ENCODE measurements around the gene ARHGAP6. TPM values are rescaled to one million over a fixed set of nuclear protein-coding genes. Genes with fewer than 3 reads are reported as not detected.

Gene ARHGAP6
- total and polyA plus RNA-seq, 3 experiments from 2014 or later, result not detected

DNA sequence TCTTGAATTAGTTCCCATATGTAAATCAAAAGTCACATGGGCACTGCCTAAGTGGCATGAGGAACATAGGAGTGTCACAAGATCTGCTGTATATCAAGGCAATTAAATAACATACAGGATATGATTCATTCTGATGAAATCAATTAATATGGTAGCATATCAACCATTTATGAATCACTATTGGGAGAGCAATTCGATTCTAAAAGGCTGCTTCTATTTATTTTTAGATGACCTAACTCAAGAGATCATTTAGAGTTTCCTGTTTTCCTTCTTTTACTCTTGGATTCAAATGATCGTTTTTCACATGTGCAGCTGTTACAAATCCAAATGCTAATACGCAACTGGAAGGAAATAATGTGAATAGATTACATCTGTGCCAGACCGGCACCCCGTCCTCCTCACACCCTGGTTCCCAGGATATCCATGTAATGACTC is 472.7 kb downstream of the ARHGAP6 start:
- Mint-ChIP-seq H3K27me3 (peaks cover 0 to 8% of the 10 kb centered on the region in 2 donors), H3K36me3 (no peaks in the 10 kb centered on the region), H3K4me3 (no peak overlapping the region), H3K27ac (no peak overlapping the region), H3K4me1 (no peaks in the 10 kb centered on the region), H3K9me3 (no peaks in the 10 kb centered on the region)
- no peaks in the 10 kb centered on the region for H3K27me3 ChIP-seq (ENCODE audit: insufficient read depth, low read length, poor library complexity, severe bottlenecking)
- no peak overlapping the region for H3K27ac ChIP-seq (ENCODE audit: low read depth, low read length)
- H3K4me3 ChIP-seq (ENCODE audit: low read length), result no peak overlapping the region
- no peak for DNase-seq
- POLR2A ChIA-PET, result no interaction called here
- H3K4me1 ChIP-seq (ENCODE audit: insufficient read depth, low read length), result no peaks in the 10 kb centered on the region
- no peaks in the 10 kb centered on the region for H3K36me3 ChIP-seq (ENCODE audit: insufficient read depth, low read length)
- no peaks in the 10 kb centered on the region for H3K9me3 ChIP-seq (ENCODE audit: low read length)
- CTCF ChIA-PET, result no interaction called here

DNA sequence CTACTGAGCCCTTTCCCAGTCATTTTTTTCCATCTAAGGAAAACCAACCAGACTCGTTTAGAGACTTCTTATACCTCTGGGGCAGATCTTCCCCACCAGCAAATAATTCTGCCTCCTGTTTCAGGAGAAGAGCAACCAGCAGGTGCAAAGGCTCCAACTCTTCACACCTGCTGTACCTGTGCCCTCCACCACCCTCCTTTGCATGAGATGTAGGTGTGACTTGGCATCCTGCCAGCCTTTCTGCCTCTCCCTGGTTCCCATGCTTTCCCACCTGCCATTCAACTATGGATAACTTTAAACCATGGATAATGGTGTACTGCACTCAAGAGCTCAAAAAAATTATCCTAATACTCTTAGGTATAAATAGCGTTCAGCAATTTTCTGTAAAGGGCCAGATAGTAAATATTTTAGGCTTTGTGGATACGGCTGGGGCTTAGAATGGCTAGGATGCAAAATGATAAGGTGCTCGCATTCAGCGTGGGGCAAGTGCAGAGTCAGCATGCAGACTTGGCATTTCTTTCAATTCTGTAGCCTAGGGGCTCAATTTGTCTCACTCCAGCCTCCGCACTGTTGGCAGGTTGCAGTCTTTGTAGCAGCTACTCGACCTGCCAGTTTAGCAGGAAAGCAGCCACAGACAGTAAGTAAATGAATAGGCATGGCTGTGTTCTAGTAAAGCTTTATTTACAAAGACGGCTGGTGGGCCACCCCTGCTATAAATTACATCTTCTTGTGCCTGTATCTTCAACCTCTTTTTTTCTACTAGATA is 474.8 kb downstream of the ARHGAP6 start:
- no peak overlapping the region for H3K27ac Mint-ChIP-seq
- H3K4me3 ChIP-seq (ENCODE audit: low read length), result no peak overlapping the region
- H3K36me3 Mint-ChIP-seq, result no peaks in the 10 kb centered on the region

DNA sequence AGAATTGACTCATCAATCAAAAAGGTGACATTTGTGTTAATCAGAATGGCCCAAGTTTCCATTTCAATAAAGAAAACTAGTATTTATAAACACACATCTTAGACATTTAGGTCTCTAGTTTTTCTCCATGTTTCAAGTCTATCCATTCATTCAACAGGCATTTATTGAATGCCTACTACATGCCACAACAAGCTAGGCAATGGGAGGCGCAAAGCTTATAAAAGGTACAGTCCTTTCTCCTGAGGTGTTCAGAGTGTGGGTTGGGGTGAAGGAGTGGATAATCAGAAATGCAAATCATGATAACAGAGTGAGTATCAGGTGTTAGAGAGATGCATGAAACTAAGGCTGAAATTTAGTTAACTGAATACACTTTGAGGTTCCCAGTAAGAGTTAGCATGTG is 476.6 kb downstream of the ARHGAP6 start:
- peaks cover 0 to 5% of the 10 kb centered on the region in 2 donors for H3K27me3 Mint-ChIP-seq
- CTCF ChIA-PET, result no interaction called here
- Histone ChIP-seq H3K27ac (ENCODE audit: low read depth, low read length) (no peak overlapping the region), H3K9me3 (ENCODE audit: low read length) (no peaks in the 10 kb centered on the region), H3K36me3 (ENCODE audit: insufficient read depth, low read length) (no peaks in the 10 kb centered on the region), H3K27me3 (ENCODE audit: insufficient read depth, low read length, poor library complexity, severe bottlenecking) (no peaks in the 10 kb centered on the region), H3K4me1 (ENCODE audit: insufficient read depth, low read length) (no peaks in the 10 kb centered on the region), H3K4me3 (ENCODE audit: low read length) (no peak overlapping the region)
- H3K27ac Mint-ChIP-seq, result no peak overlapping the region
- H3K9me3 Mint-ChIP-seq, result peaks cover 0 to 1% (median 0%) of the 10 kb centered on the region in 5 donors
- POLR2A ChIA-PET, result no interaction called here
- DNase-seq, result no peak
- H3K4me1 Mint-ChIP-seq, result no peaks in the 10 kb centered on the region
- H3K4me3 Mint-ChIP-seq, result no peak overlapping the region
- no peaks in the 10 kb centered on the region for H3K36me3 Mint-ChIP-seq

More for the DNA sequence above, 474.8 kb downstream of the ARHGAP6 start:
- peaks cover 0 to 1% (median 0%) of the 10 kb centered on the region in 5 donors for H3K9me3 Mint-ChIP-seq
- Histone ChIP-seq H3K9me3 (ENCODE audit: low read length) (no peaks in the 10 kb centered on the region), H3K4me1 (ENCODE audit: insufficient read depth, low read length) (no peaks in the 10 kb centered on the region), H3K36me3 (ENCODE audit: insufficient read depth, low read length) (no peaks in the 10 kb centered on the region), H3K27ac (ENCODE audit: low read depth, low read length) (no peak overlapping the region), H3K27me3 (ENCODE audit: insufficient read depth, low read length, poor library complexity, severe bottlenecking) (no peaks in the 10 kb centered on the region)
- H3K27me3 Mint-ChIP-seq, result peaks cover 0 to 8% of the 10 kb centered on the region in 2 donors
- H3K4me3 Mint-ChIP-seq, result no peak overlapping the region
- H3K4me1 Mint-ChIP-seq, result no peaks in the 10 kb centered on the region
- POLR2A ChIA-PET, result no interaction called here
- CTCF ChIA-PET, result no interaction called here
- DNase-seq, result no peak

DNA sequence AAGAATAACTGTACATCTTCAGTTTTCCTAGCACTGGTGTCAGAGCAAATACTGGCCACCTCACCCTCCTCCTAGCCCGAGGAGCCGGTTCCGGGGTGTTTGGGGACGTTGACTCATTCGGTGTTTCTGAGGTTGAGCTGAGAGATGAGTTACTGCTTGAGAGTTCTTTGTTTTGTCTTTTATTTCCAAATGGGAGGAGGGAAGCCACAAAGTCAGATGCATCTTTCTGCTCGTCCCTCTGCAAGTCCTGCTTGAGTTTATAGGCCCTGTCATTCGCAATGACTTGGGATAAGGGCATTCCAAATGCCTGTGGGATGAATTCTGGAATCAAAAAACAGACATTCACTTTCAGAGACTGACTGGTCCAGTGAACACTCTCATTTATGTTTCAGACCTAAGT is 477.1 kb downstream of the ARHGAP6 start:
- Mint-ChIP-seq H3K36me3 (no peaks in the 10 kb centered on the region), H3K27ac (no peak overlapping the region), H3K4me3 (no peak overlapping the region), H3K27me3 (peaks cover 0 to 5% of the 10 kb centered on the region in 2 donors), H3K9me3 (peaks cover 0 to 1% (median 0%) of the 10 kb centered on the region in 5 donors), H3K4me1 (no peaks in the 10 kb centered on the region)
- Histone ChIP-seq H3K9me3 (ENCODE audit: low read length) (no peaks in the 10 kb centered on the region), H3K4me3 (ENCODE audit: low read length) (no peak overlapping the region), H3K36me3 (ENCODE audit: insufficient read depth, low read length) (no peaks in the 10 kb centered on the region), H3K27me3 (ENCODE audit: insufficient read depth, low read length, poor library complexity, severe bottlenecking) (no peaks in the 10 kb centered on the region), H3K27ac (ENCODE audit: low read depth, low read length) (no peak overlapping the region), H3K4me1 (ENCODE audit: insufficient read depth, low read length) (no peaks in the 10 kb centered on the region)
- CTCF ChIA-PET, result no interaction called here
- POLR2A ChIA-PET, result no interaction called here
- DNase-seq, result no peak

DNA sequence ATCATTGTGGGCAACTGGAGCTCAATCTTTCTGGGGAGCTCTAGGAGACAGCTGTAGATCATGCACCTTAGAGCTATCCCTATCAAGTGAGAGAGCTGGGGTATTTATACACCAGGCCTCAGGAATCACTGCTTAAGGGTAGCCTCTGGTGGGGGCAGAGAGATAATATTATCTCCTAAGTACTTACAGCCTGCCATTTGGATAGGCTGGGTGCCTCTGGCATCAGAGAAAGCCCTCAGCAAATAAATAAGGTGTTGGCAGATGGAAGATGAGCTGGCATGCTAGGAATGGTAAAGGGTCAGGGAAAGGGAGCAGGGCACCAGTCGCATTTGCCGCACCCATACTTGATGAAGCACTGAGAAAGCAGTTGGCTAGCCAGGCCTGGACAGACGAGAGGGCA is 478.7 kb downstream of the ARHGAP6 start:
- Histone ChIP-seq H3K36me3 (ENCODE audit: insufficient read depth, low read length) (no peaks in the 10 kb centered on the region), H3K9me3 (ENCODE audit: low read length) (no peaks in the 10 kb centered on the region), H3K27ac (ENCODE audit: low read depth, low read length) (no peak overlapping the region), H3K4me1 (ENCODE audit: insufficient read depth, low read length) (no peaks in the 10 kb centered on the region), H3K27me3 (ENCODE audit: insufficient read depth, low read length, poor library complexity, severe bottlenecking) (no peaks in the 10 kb centered on the region), H3K4me3 (ENCODE audit: low read length) (no peak overlapping the region)
- Mint-ChIP-seq H3K27ac (no peak overlapping the region), H3K36me3 (no peaks in the 10 kb centered on the region), H3K27me3 (peaks cover 0 to 5% of the 10 kb centered on the region in 2 donors), H3K9me3 (peaks cover 0 to 1% (median 0%) of the 10 kb centered on the region in 5 donors), H3K4me3 (no peak overlapping the region), H3K4me1 (no peaks in the 10 kb centered on the region)
- CTCF ChIA-PET, result no interaction called here
- POLR2A ChIA-PET, result no interaction called here
- DNase-seq, result no peak

DNA sequence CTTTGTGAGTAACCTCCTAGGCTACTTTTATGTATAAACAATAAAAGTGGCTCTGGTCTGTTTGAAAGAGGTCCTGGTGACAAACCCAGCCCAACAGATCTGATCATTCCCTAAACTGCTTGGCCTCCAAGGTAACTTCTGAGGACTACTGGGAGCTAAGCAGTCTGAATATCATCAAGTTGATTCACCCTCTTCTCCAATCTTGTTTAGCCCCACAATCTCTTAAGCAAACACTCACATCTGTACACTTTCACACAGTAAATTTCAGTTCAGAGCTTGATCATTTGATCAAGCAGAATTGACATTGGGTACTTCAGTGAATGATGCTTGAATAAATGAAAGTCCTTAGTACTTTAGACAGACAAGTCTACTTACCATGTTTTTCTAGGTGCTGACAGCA is 479.9 kb downstream of the ARHGAP6 start:
- Histone ChIP-seq H3K4me1 (ENCODE audit: insufficient read depth, low read length) (no peaks in the 10 kb centered on the region), H3K9me3 (ENCODE audit: low read length) (no peaks in the 10 kb centered on the region), H3K27me3 (ENCODE audit: insufficient read depth, low read length, poor library complexity, severe bottlenecking) (no peaks in the 10 kb centered on the region), H3K4me3 (ENCODE audit: low read length) (no peak overlapping the region), H3K36me3 (ENCODE audit: insufficient read depth, low read length) (no peaks in the 10 kb centered on the region), H3K27ac (ENCODE audit: low read depth, low read length) (no peak overlapping the region)
- Mint-ChIP-seq H3K27ac (no peak overlapping the region), H3K36me3 (no peaks in the 10 kb centered on the region), H3K27me3 (peaks cover 0 to 5% of the 10 kb centered on the region in 2 donors), H3K4me1 (no peaks in the 10 kb centered on the region), H3K4me3 (no peak overlapping the region), H3K9me3 (peaks cover 0 to 1% (median 0%) of the 10 kb centered on the region in 5 donors)
- DNase-seq, result no peak
- ChIA-PET POLR2A (no interaction called here), CTCF (no interaction called here)

DNA sequence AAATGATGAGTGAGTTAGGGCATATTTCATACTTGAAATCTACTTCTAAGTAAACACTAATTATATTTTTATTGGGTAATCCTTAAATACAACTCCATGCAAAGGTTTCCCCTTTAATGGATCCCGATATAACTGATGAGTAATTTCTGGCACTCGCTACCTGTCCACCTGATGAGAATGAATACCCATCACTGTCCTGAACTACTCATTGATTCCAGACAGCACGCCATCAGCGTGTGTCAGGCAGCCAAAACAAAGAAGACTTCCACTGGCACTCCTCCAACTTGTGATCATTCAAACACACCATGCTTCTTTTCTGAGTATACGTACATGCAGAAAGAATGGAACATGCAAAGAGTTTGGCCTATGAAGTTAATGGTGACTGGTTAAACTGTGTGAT is 485.1 kb downstream of the ARHGAP6 start:
- H3K9me3 Mint-ChIP-seq, result no peaks in the 10 kb centered on the region
- H3K36me3 Mint-ChIP-seq, result no peaks in the 10 kb centered on the region
- Histone ChIP-seq H3K4me3 (ENCODE audit: low read length) (no peak overlapping the region), H3K27ac (ENCODE audit: low read depth, low read length) (no peak overlapping the region), H3K9me3 (ENCODE audit: low read length) (no peaks in the 10 kb centered on the region), H3K27me3 (ENCODE audit: insufficient read depth, low read length, poor library complexity, severe bottlenecking) (no peaks in the 10 kb centered on the region), H3K36me3 (ENCODE audit: insufficient read depth, low read length) (no peaks in the 10 kb centered on the region), H3K4me1 (ENCODE audit: insufficient read depth, low read length) (no peaks in the 10 kb centered on the region)
- peaks cover 0 to 3% of the 10 kb centered on the region in 2 donors for H3K27me3 Mint-ChIP-seq
- ChIA-PET CTCF (no interaction called here), POLR2A (no interaction called here)
- H3K27ac Mint-ChIP-seq, result no peak overlapping the region
- H3K4me1 Mint-ChIP-seq, result no peaks in the 10 kb centered on the region
- DNase-seq, result no peak
- H3K4me3 Mint-ChIP-seq, result no peak overlapping the region

DNA sequence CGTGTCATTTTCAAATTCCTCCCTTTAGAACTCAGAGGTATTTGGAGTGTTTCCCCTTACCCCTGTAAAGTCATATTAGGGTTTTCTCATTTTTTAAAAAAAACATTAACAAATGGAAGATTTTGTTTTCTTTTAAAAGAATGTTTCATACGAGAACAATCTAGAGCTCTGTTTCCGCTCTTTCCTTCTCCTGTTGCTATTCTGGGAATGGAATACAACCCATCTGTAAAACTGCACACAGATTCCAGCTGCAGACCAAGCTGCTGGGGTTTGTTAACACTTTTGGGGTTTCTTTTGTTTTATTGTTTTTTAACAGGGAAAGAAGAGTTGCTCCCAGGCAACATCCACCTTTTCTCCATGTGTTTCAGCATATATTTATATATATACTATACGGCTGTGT is 493.3 kb downstream of the ARHGAP6 start:
- no peak for DNase-seq
- H3K27ac ChIP-seq (ENCODE audit: low read depth, low read length), result no peak overlapping the region
- no peaks in the 10 kb centered on the region for H3K36me3 ChIP-seq (ENCODE audit: insufficient read depth, low read length)
- H3K27me3 ChIP-seq (ENCODE audit: insufficient read depth, low read length, poor library complexity, severe bottlenecking), result no peaks in the 10 kb centered on the region
- Mint-ChIP-seq H3K4me1 (no peaks in the 10 kb centered on the region), H3K9me3 (peaks cover 0 to 2% (median 0%) of the 10 kb centered on the region in 5 donors), H3K36me3 (no peaks in the 10 kb centered on the region), H3K27me3 (peaks cover 5 to 6% of the 10 kb centered on the region in 2 donors), H3K27ac (no peak overlapping the region), H3K4me3 (no peak overlapping the region)
- no peaks in the 10 kb centered on the region for H3K9me3 ChIP-seq (ENCODE audit: low read length)
- CTCF ChIA-PET, result no interaction called here
- POLR2A ChIA-PET, result no interaction called here
- no peak overlapping the region for H3K4me3 ChIP-seq (ENCODE audit: low read length)
- no peaks in the 10 kb centered on the region for H3K4me1 ChIP-seq (ENCODE audit: insufficient read depth, low read length)

Measured in CD8-positive, alpha-beta memory T cell (primary cell).